ENCODE results near the gene CSMD2.

The CSMD2 gene

GRCh38 chr1:33684396-33685179 is 480.4 kb downstream of the CSMD2 start:
- no peak overlapping the region for H3K4me3 ChIP-seq (ENCODE audit: low read depth, low read length)
- TF ChIP-seq, protein P1, sequence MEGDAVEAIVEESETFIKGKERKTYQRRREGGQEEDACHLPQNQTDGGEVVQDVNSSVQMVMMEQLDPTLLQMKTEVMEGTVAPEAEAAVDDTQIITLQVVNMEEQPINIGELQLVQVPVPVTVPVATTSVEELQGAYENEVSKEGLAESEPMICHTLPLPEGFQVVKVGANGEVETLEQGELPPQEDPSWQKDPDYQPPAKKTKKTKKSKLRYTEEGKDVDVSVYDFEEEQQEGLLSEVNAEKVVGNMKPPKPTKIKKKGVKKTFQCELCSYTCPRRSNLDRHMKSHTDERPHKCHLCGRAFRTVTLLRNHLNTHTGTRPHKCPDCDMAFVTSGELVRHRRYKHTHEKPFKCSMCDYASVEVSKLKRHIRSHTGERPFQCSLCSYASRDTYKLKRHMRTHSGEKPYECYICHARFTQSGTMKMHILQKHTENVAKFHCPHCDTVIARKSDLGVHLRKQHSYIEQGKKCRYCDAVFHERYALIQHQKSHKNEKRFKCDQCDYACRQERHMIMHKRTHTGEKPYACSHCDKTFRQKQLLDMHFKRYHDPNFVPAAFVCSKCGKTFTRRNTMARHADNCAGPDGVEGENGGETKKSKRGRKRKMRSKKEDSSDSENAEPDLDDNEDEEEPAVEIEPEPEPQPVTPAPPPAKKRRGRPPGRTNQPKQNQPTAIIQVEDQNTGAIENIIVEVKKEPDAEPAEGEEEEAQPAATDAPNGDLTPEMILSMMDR (IDR thresholded peaks at IDR 0.05; ENCODE audit: low read depth, low read length, missing control alignments) = no peak
- DNase-seq (ENCODE audit: low read depth) = no peak

- no peak overlapping the region for H3K4me3 ChIP-seq (ENCODE audit: low read depth, low read length)
- no peak for DNase-seq (ENCODE audit: low read depth)
- TF ChIP-seq, protein P1 (IDR thresholded peaks at IDR 0.05; ENCODE audit: low read depth, low read length, missing control alignments) = no peak
Measured at GRCh38 chr1:33683913-33684312, 481.1 kb downstream of the CSMD2 start.

DNA sequence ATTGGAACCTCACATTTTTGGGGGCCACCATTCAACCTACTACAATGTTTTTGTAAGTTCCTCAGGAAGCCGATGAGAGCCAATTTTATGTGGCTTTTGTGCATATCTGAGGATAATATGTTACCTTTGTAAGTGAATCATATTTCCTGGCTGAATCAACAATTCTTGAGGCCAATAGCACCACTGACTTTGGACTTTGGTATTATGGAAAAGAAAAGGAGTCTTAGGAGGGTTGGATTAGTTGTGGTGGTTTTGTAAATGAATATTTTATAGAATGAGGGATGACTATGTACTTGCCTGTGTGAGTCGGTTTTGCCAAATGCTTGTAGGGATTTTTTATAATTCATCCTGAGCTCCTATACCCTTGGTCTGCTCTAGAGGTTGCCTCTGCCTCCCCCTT is 482.7 kb downstream of the CSMD2 start:
- no peak for DNase-seq (ENCODE audit: low read depth)
- H3K4me3 ChIP-seq (ENCODE audit: low read depth, low read length) = no peak overlapping the region
- TF ChIP-seq, protein P1 (IDR thresholded peaks at IDR 0.05; ENCODE audit: low read depth, low read length, missing control alignments) = no peak

- DNase-seq (ENCODE audit: low read depth) = no peak
- TF ChIP-seq, protein P1 (IDR thresholded peaks at IDR 0.05; ENCODE audit: low read depth, low read length, missing control alignments) = no peak
- no peak overlapping the region for H3K4me3 ChIP-seq (ENCODE audit: low read depth, low read length)
Measured at GRCh38 chr1:33680281-33680840, 484.7 kb downstream of the CSMD2 start.

- no peak for DNase-seq (ENCODE audit: low read depth)
- TF ChIP-seq, protein P1 (IDR thresholded peaks at IDR 0.05; ENCODE audit: low read depth, low read length, missing control alignments) = no peak
- no peak overlapping the region for H3K4me3 ChIP-seq (ENCODE audit: low read depth, low read length)
Measured at GRCh38 chr1:33670567-33670966, 494.5 kb downstream of the CSMD2 start.

DNA sequence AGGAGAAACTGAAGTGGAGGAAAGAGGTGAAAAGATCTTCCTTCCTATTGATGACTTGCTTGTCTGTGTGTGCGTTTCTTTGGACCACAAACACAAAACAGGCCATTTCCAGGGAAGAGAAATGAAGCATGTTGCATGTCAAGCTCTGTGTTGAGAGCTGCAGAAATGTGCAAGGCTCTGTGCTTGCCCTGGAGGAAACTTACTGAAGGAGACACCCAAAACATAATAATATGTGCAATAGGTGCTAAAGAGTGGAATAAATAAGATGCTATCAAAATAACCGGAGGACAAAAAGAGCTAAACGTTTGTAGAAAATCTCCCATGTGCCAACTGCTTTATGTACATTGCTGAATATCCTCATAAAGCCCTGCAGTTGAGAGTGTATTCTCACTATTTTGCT is 496.3 kb downstream of the CSMD2 start:
- H3K4me3 ChIP-seq (ENCODE audit: low read depth, low read length) = no peak overlapping the region
- DNase-seq (ENCODE audit: low read depth) = no peak
- TF ChIP-seq, protein P1 (IDR thresholded peaks at IDR 0.05; ENCODE audit: low read depth, low read length, missing control alignments) = no peak
